GM12892 (cell line): ENCODE data around the gene SNX19.

Experiments
- POLR2A ChIP-seq: IDR thresholded peaks from 2 replicates; pipeline ENCODE4 v1.6.1; 2011; ENCODE audit warnings: low read depth, low read length, control low read depth
- POLR2AphosphoS5 ChIP-seq: IDR thresholded peaks from 2 replicates; pipeline ENCODE4 v1.6.1; 2011; ENCODE audit warnings: low read depth, low read length, control low read depth
- TAF1 ChIP-seq: IDR thresholded peaks from 2 replicates; pipeline ENCODE4 v1.6.1; 2011; ENCODE audit warnings: low read depth, mild to moderate bottlenecking, control low read depth, low read length, borderline replicate concordance

DNA sequence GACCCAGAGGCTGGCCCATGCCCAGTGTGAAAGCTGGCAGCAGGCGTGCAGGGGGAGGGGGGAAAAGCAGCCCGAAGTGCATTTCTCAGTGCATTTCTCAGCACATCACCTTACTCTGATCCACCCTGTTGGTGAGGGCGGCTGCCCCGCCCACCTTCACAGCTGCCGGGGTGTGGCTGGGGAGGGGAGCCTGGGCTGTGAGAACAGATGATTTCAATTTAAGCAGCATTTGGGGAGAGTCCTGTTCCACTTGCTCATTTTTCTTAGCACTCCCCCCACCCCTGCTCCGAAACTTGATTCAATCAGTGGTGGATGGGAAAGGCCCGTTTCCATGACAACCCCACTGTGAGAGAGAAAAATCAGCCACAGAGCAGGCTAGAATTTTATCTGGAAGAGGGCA lies 84.8 kb downstream of the SNX19 start:
- TF ChIP-seq POLR2A, result no peak
- TF ChIP-seq POLR2AphosphoS5, result no peak
- TF ChIP-seq TAF1, result no peak
